ENCODE measurements around the gene ADGRL3. TPM values are rescaled to one million over a fixed set of nuclear protein-coding genes. Genes with fewer than 3 reads are reported as not detected.

Gene ADGRL3
- total and polyA plus RNA-seq, 2 donors (not counting 1 experiment from before 2014, with no cell fraction given): under 0.01 to 0.05 TPM

DNA sequence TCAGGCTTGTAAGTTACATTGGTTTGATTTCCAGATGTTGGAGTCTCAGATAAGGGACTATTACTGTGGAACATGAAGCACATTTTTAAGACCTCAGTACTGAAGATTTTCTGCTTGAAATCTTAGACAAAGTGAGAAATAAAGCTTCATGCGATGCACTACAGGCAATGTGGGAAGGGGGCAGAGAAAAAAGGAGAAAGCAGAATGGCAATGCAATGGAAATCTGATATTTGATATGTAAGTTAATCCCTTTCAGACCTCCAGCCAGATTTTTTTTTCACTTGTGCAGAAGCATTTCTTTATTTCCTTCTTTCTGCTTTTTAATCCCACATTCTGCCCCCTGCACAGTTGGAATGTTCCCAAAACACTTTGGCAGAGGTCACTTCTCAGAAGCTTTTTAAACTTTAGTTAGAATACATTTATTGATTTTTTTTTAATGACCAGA, 174.3 kb downstream of the ADGRL3 start:
- Histone ChIP-seq H3K27ac (ENCODE audit: insufficient read depth, low read length) (no peak overlapping the region), H3K4me2 (ENCODE audit: extremely low read depth, insufficient read depth, low read length) (no peak overlapping the region), H3K79me2 (ENCODE audit: control insufficient read depth, insufficient read depth, low read length) (no peaks in the 10 kb centered on the region), H4K20me1 (ENCODE audit: control insufficient read depth, extremely low read depth, insufficient read depth, low read length) (no peaks in the 10 kb centered on the region), H3K4me3 (replicated peaks in 1 of 4; ENCODE audit: control extremely low read depth in 1 of 4, insufficient read depth in 1 of 4, low read depth in 3 of 4, low read length in 4 of 4) (no peak overlapping the region), H3K9me3 (ENCODE audit: control insufficient read depth, insufficient read depth, low read depth, low read length) (no peaks in the 10 kb centered on the region), H3K27me3 (ENCODE audit: control insufficient read depth, insufficient read depth, low read length) (no peaks in the 10 kb centered on the region), H3K36me3 (ENCODE audit: control insufficient read depth, insufficient read depth, low read length) (no peaks in the 10 kb centered on the region), H3K9ac (ENCODE audit: insufficient read depth, low read length) (no peak overlapping the region), H3K4me1 (ENCODE audit: control insufficient read depth, extremely low read depth, insufficient read depth, low read length) (no peaks in the 10 kb centered on the region), H2AFZ (ENCODE audit: low read length) (no peak overlapping the region)
- DNase-seq (ENCODE audit: low read depth in 2 of 2): peak; percentile 60 to 77
- TF ChIP-seq, protein P1, sequence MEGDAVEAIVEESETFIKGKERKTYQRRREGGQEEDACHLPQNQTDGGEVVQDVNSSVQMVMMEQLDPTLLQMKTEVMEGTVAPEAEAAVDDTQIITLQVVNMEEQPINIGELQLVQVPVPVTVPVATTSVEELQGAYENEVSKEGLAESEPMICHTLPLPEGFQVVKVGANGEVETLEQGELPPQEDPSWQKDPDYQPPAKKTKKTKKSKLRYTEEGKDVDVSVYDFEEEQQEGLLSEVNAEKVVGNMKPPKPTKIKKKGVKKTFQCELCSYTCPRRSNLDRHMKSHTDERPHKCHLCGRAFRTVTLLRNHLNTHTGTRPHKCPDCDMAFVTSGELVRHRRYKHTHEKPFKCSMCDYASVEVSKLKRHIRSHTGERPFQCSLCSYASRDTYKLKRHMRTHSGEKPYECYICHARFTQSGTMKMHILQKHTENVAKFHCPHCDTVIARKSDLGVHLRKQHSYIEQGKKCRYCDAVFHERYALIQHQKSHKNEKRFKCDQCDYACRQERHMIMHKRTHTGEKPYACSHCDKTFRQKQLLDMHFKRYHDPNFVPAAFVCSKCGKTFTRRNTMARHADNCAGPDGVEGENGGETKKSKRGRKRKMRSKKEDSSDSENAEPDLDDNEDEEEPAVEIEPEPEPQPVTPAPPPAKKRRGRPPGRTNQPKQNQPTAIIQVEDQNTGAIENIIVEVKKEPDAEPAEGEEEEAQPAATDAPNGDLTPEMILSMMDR (conservative IDR thresholded peaks at IDR 0.05 in 1 of 2, IDR thresholded peaks at IDR 0.05 in 1 of 2; ENCODE audit: low read depth in 1 of 2, low read length in 2 of 2): no peak

DNA sequence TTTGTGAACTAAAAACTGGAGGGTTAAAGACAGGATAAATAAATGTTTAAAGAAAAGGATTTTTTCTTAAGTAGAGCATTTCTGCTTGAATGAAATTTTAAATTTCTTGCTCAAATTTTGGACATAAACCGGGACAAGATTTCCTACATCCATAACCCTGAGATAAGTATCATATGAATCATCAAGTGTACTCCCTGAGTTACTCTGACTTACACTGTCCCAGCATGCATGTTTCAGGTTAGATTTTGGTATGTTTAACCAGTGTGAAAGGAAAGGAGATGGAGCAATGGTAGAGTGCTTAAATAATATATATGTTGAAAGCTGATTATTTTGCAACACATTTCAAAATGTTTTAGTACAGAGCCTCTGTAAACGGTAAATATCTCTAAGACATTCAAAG, 175.2 kb downstream of the ADGRL3 start:
- Histone ChIP-seq H3K79me2 (ENCODE audit: control insufficient read depth, insufficient read depth, low read length) (no peaks in the 10 kb centered on the region), H2AFZ (ENCODE audit: low read length) (no peak overlapping the region), H3K9me3 (ENCODE audit: control insufficient read depth, insufficient read depth, low read depth, low read length) (no peaks in the 10 kb centered on the region), H3K4me3 (replicated peaks in 1 of 4; ENCODE audit: control extremely low read depth in 1 of 4, insufficient read depth in 1 of 4, low read depth in 3 of 4, low read length in 4 of 4) (no peak overlapping the region), H3K36me3 (ENCODE audit: control insufficient read depth, insufficient read depth, low read length) (no peaks in the 10 kb centered on the region), H3K4me2 (ENCODE audit: extremely low read depth, insufficient read depth, low read length) (no peak overlapping the region), H3K4me1 (ENCODE audit: control insufficient read depth, extremely low read depth, insufficient read depth, low read length) (no peaks in the 10 kb centered on the region), H4K20me1 (ENCODE audit: control insufficient read depth, extremely low read depth, insufficient read depth, low read length) (no peaks in the 10 kb centered on the region), H3K9ac (ENCODE audit: insufficient read depth, low read length) (no peak overlapping the region), H3K27me3 (ENCODE audit: control insufficient read depth, insufficient read depth, low read length) (no peaks in the 10 kb centered on the region), H3K27ac (ENCODE audit: insufficient read depth, low read length) (no peak overlapping the region)
- TF ChIP-seq, protein P1 (conservative IDR thresholded peaks at IDR 0.05 in 1 of 2, IDR thresholded peaks at IDR 0.05 in 1 of 2; ENCODE audit: low read depth in 1 of 2, low read length in 2 of 2): no peak
- no peak for TF ChIP-seq EZH2 (IDR thresholded peaks at IDR 0.05; ENCODE audit: low read length, missing control alignments)
- peak in 1 of 2 donors; percentile 35 for DNase-seq (ENCODE audit: low read depth in 2 of 2)

DNA sequence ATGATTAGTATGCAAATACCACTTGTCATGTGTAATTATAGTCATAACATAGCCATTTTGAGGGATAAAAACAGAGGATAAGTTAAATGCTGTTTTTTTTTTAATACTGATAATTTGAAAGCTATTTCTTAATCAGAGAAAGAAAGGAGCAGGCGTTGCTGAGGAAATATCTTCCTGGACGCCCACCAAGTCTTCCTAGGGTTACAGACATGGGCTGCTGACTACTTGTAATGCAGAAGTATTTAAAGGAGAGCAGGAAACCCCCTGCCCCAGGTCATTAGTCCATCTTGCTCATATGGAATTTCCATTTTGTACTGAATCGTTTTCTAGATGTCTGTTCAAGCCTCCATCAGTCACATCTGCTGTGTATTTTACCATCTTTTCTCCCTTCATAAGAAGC, 176.2 kb downstream of the ADGRL3 start:
- no peaks in the 10 kb centered on the region for H3K36me3 ChIP-seq (ENCODE audit: control insufficient read depth, insufficient read depth, low read length)
- DNase-seq (ENCODE audit: low read depth in 2 of 2): no peak
- no peak overlapping the region for H3K9ac ChIP-seq (ENCODE audit: insufficient read depth, low read length)
- no peak overlapping the region for H2AFZ ChIP-seq (ENCODE audit: low read length)
- no peaks in the 10 kb centered on the region for H3K27me3 ChIP-seq (ENCODE audit: control insufficient read depth, insufficient read depth, low read length)
- H3K4me2 ChIP-seq (ENCODE audit: extremely low read depth, insufficient read depth, low read length): no peak overlapping the region
- H3K4me1 ChIP-seq (ENCODE audit: control insufficient read depth, extremely low read depth, insufficient read depth, low read length): no peaks in the 10 kb centered on the region
- H3K27ac ChIP-seq (ENCODE audit: insufficient read depth, low read length): no peak overlapping the region
- no peaks in the 10 kb centered on the region for H4K20me1 ChIP-seq (ENCODE audit: control insufficient read depth, extremely low read depth, insufficient read depth, low read length)
- no peaks in the 10 kb centered on the region for H3K79me2 ChIP-seq (ENCODE audit: control insufficient read depth, insufficient read depth, low read length)
- no peaks in the 10 kb centered on the region for H3K9me3 ChIP-seq (ENCODE audit: control insufficient read depth, insufficient read depth, low read depth, low read length)
- no peak overlapping the region for H3K4me3 ChIP-seq (replicated peaks in 1 of 4; ENCODE audit: control extremely low read depth in 1 of 4, insufficient read depth in 1 of 4, low read depth in 3 of 4, low read length in 4 of 4)
- no peak for TF ChIP-seq EZH2 (IDR thresholded peaks at IDR 0.05; ENCODE audit: low read length, missing control alignments)
- TF ChIP-seq, protein P1 (conservative IDR thresholded peaks at IDR 0.05 in 1 of 2, IDR thresholded peaks at IDR 0.05 in 1 of 2; ENCODE audit: low read depth in 1 of 2, low read length in 2 of 2): no peak
